ENCODE results near the gene WNT3. TPM values are rescaled to one million over a fixed set of nuclear protein-coding genes. Genes with fewer than 3 reads are reported as not detected.
A peak's percentile ranks its signal among the peaks of the same experiment; 100 is the strongest.

Gene WNT3
- total and polyA plus RNA-seq, 10 of the 15 experiments (the other 5 are each of a cell fraction or from before 2014, with no cell fraction given) = 0.01 to 0.03 TPM; not detected in 8

DNA sequence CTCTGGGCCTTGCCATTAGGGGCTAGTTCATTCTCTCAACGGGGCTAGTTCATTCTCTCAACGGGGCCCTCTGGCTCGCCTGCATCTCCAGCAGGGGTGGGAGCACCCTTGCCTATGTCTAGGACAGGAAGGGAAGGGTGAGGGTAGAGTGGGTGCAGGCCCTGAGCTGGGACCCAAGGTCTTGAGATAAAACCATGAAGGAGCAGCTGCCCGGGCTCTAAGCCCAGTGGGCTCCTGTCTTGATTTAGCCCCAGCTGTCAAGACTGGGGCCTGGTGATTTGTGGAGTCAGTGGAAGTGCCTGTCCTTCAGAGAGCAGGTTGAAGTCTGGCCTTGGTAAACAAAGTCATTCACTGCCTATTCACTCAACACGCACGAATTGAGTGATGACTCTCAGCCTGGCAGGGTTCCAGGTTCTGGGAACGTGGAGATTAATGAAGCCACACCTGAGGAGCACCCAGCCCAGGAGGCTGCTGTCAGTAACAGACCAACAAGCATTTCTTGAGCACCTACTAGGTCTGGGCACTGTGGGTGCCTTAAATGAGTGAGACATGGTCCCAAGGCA, 35.4 kb downstream of the WNT3 start:
- H3K4me3 ChIP-seq = no peak overlapping the region
- H2AFZ ChIP-seq (ENCODE audit: control insufficient read depth, low read depth, low read length) = no peak overlapping the region
- in situ Hi-C loops (cut with MboI) = no loop called here
- no peaks in the 10 kb centered on the region for H4K20me1 ChIP-seq (ENCODE audit: control insufficient read depth, insufficient read depth)
- H3K4me2 ChIP-seq (ENCODE audit: control insufficient read depth, insufficient read depth) = no peak overlapping the region
- no peak for ATAC-seq
- intact Hi-C loops (cut with micrococcal nuclease; ENCODE audit: unreplicated experiment) = no loop called here
- ChIA-PET POLR2A (no interaction called here), CTCF (interaction anchor here (0.8 kb wide), 1 partner anchor 15 kb away, joined by 3 read pairs; no protein-coding TSS in a partner anchor), RAD21 (ENCODE audit: unreplicated experiment) (no interaction called here), SMC1A (ENCODE audit: uncharacterized antibody, unreplicated experiment) (interaction anchor here (0.8 kb wide), 1 partner anchor 45 kb away, joined by 3 read pairs; no protein-coding TSS in a partner anchor)
- no peak overlapping the region for H3K9ac ChIP-seq (ENCODE audit: control insufficient read depth, insufficient read depth, low read length)
- no peaks in the 10 kb centered on the region for H3K9me3 ChIP-seq (replicated peaks; ENCODE audit: control insufficient read depth, insufficient read depth, low read length)
- H3K36me3 ChIP-seq (ENCODE audit: control insufficient read depth in 2 of 2, insufficient read depth in 2 of 2, low read length in 1 of 2) = no peaks in the 10 kb centered on the region
- TF ChIP-seq RUNX3 (IDR thresholded peaks at IDR 0.05; ENCODE audit: low read length) = no peak
- no peak for TF ChIP-seq TARDBP (IDR thresholded peaks at IDR 0.05; ENCODE audit: borderline replicate concordance)
- TF ChIP-seq BMI1 (IDR thresholded peaks at IDR 0.05; ENCODE audit: borderline replicate concordance) = no peak
- no peak for TF ChIP-seq GATAD2B (conservative IDR thresholded peaks at IDR 0.05; ENCODE audit: low read depth)
- TF ChIP-seq, protein P1, sequence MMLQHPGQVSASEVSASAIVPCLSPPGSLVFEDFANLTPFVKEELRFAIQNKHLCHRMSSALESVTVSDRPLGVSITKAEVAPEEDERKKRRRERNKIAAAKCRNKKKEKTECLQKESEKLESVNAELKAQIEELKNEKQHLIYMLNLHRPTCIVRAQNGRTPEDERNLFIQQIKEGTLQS (IDR thresholded peaks at IDR 0.05; ENCODE audit: borderline replicate concordance, extremely low read depth, low read depth, low read length) = no peak
- H3K27ac ChIP-seq (ENCODE audit: control insufficient read depth, insufficient read depth) = no peak overlapping the region
- no TSS peak for BruUV-seq (replicated peaks)
- no peaks in the 10 kb centered on the region for H3K4me1 ChIP-seq (ENCODE audit: control insufficient read depth, insufficient read depth, low read length)
- FAIRE-seq = no peak
- 24% methylated on average over 7 of the region's 7 CpGs for WGBS (ENCODE audit: insufficient coverage, insufficient replicate concordance, low lambda C conversion rate, missing lambda C conversion rate)
- DNase-seq (ENCODE audit: low read depth, low spot score) = no peak
- no peaks in the 10 kb centered on the region for H3K27me3 ChIP-seq (replicated peaks in 1 of 2; ENCODE audit: control insufficient read depth in 2 of 2, insufficient read depth in 2 of 2, low read length in 1 of 2)
- no peaks in the 10 kb centered on the region for H3K79me2 ChIP-seq (ENCODE audit: control insufficient read depth, insufficient read depth, low read length)

DNA sequence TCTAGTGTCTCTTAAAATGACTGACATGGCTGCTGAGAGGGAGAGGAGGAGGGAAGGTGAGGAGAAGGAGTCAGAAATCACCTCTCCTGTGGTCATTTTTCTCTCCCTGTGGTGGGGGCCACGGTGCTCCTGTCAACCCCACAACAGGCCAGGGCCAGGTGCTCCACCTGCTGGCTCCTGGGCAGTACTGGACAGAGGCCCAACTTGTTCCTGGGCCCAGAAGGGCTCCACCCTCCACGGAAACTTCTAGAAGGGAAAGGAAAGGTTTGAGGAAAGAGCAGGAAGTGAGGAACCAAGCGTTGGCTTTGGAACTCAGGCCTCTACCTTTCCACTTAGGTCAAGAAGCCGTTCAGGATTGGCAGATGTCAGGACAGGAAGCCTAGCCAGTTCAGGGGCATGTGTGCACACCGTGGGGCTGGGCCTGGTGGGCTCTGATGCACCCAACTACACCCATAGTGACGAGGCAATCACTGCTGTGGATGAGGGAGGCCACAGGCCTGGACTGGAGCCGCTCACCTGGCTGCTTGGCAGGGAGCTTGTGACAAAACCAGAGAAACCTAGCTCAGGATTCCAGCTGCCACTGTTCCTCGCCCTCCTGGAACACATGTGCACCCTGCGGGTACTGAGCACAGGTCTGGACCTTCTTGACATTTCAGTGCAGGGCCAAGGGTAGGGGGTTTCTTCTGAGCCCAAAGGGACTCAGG, 36.1 kb downstream of the WNT3 start:
- ATAC-seq = peak; percentile 89
- TF ChIP-seq RAD21 (IDR thresholded peaks at IDR 0.05; ENCODE audit: insufficient read depth, low read depth, low read length) = peak; percentile 68
- TF ChIP-seq MTA3 (IDR thresholded peaks at IDR 0.05; ENCODE audit: borderline replicate concordance, low read length) = no peak
- TF ChIP-seq RUNX3 (IDR thresholded peaks at IDR 0.05; ENCODE audit: low read length) = 0 out of 2 replicates have a peak, but pooled peaks have one; percentile 26
- TF ChIP-seq SMC3 (IDR thresholded peaks at IDR 0.05; ENCODE audit: borderline replicate concordance, low read length) = peak; percentile 51; the same call in 1 of the 2 replicates
- no peak for TF ChIP-seq CHD4 (IDR thresholded peaks at IDR 0.05)
- TF ChIP-seq, protein P2, sequence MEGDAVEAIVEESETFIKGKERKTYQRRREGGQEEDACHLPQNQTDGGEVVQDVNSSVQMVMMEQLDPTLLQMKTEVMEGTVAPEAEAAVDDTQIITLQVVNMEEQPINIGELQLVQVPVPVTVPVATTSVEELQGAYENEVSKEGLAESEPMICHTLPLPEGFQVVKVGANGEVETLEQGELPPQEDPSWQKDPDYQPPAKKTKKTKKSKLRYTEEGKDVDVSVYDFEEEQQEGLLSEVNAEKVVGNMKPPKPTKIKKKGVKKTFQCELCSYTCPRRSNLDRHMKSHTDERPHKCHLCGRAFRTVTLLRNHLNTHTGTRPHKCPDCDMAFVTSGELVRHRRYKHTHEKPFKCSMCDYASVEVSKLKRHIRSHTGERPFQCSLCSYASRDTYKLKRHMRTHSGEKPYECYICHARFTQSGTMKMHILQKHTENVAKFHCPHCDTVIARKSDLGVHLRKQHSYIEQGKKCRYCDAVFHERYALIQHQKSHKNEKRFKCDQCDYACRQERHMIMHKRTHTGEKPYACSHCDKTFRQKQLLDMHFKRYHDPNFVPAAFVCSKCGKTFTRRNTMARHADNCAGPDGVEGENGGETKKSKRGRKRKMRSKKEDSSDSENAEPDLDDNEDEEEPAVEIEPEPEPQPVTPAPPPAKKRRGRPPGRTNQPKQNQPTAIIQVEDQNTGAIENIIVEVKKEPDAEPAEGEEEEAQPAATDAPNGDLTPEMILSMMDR (IDR thresholded peaks at IDR 0.05 in 2 of 3, conservative IDR thresholded peaks at IDR 0.05 in 1 of 3; ENCODE audit: control insufficient read depth in 2 of 3, extremely low read depth in 1 of 3, insufficient read depth in 1 of 3, low read depth in 3 of 3, low read length in 3 of 3) = peak; percentile 42 to 71 (median 56)
- TF ChIP-seq, protein P3, sequence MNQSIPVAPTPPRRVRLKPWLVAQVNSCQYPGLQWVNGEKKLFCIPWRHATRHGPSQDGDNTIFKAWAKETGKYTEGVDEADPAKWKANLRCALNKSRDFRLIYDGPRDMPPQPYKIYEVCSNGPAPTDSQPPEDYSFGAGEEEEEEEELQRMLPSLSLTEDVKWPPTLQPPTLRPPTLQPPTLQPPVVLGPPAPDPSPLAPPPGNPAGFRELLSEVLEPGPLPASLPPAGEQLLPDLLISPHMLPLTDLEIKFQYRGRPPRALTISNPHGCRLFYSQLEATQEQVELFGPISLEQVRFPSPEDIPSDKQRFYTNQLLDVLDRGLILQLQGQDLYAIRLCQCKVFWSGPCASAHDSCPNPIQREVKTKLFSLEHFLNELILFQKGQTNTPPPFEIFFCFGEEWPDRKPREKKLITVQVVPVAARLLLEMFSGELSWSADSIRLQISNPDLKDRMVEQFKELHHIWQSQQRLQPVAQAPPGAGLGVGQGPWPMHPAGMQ (IDR thresholded peaks at IDR 0.05; ENCODE audit: borderline replicate concordance) = no peak
- SMC1A ChIA-PET (ENCODE audit: uncharacterized antibody, unreplicated experiment) = no interaction called here
- Histone ChIP-seq H3K36me3 (ENCODE audit: control insufficient read depth in 2 of 2, insufficient read depth in 2 of 2, low read length in 1 of 2) (no peaks in the 10 kb centered on the region), H2AFZ (ENCODE audit: control insufficient read depth, low read depth, low read length) (no peak overlapping the region), H4K20me1 (ENCODE audit: control insufficient read depth, insufficient read depth) (no peaks in the 10 kb centered on the region), H3K79me2 (ENCODE audit: control insufficient read depth, insufficient read depth, low read length) (no peaks in the 10 kb centered on the region), H3K9ac (ENCODE audit: control insufficient read depth, insufficient read depth, low read length) (no peak overlapping the region), H3K27me3 (replicated peaks in 1 of 2; ENCODE audit: control insufficient read depth in 2 of 2, insufficient read depth in 2 of 2, low read length in 1 of 2) (no peaks in the 10 kb centered on the region; a peak in 1 of 4 replicates), H3K9me3 (replicated peaks; ENCODE audit: control insufficient read depth, insufficient read depth, low read length) (no peaks in the 10 kb centered on the region), H3K27ac (ENCODE audit: control insufficient read depth, insufficient read depth) (no peak overlapping the region), H3K4me3 (no peak overlapping the region), H3K4me2 (ENCODE audit: control insufficient read depth, insufficient read depth) (no peak overlapping the region), H3K4me1 (ENCODE audit: control insufficient read depth, insufficient read depth, low read length) (no peaks in the 10 kb centered on the region)
- no peak for FAIRE-seq
- BruUV-seq (replicated peaks) = no TSS peak
- intact Hi-C loops (cut with micrococcal nuclease; ENCODE audit: unreplicated experiment) = no loop called here
- no peak for DNase-seq (ENCODE audit: low read depth, low spot score)
- WGBS (ENCODE audit: insufficient coverage, insufficient replicate concordance, low lambda C conversion rate, missing lambda C conversion rate) = 26% methylated on average over 9 of the region's 9 CpGs
- POLR2A ChIA-PET = no interaction called here
- in situ Hi-C loops (cut with MboI) = no loop called here
- CTCF ChIA-PET = no interaction called here
- RAD21 ChIA-PET (ENCODE audit: unreplicated experiment) = no interaction called here

All from GM12878 (cell line).